GM13976 (cell line): ENCODE results near the gene CDYL.

ENCODE experiments used
- DNase-seq: peaks from one replicate; pipeline ENCODE4 v3.0.0; 2012; ENCODE audit warnings: low spot score
- CTCF ChIP-seq: IDR thresholded peaks from 2 replicates; pipeline ENCODE4 v1.5.1; 2012; ENCODE audit warnings: borderline replicate concordance, mild to moderate bottlenecking; ENCODE audit not compliant: insufficient read depth; ENCODE audit errors: extremely low read depth, missing control alignments, control extremely low read depth
- in situ Hi-C: fragments of 300-500 bp; cut with MboI; formaldehyde crosslinking; loops from one replicate; pipeline ENCODE4 v1.12.0; 2022; ENCODE audit warnings: low sequenced_read_pairs, mixed read lengths, inconsistent platforms; ENCODE audit not compliant: unreplicated experiment

CDYL gene

GRCh38 chr6:4751823-4752464, 24.3 kb upstream of the CDYL start:
- TF ChIP-seq CTCF: no peak
- in situ Hi-C loops: no loop called here
- DNase-seq: no peak

GRCh38 chr6:4756247-4756646, 20.0 kb upstream of the CDYL start:
- no peak for DNase-seq
- no peak for TF ChIP-seq CTCF
- in situ Hi-C loops: no loop called here

GRCh38 chr6:4759997-4760396, 16.2 kb upstream of the CDYL start:
- in situ Hi-C loops: no loop called here
- TF ChIP-seq CTCF: no peak
- DNase-seq: no peak

GRCh38 chr6:4760773-4761172, 15.4 kb upstream of the CDYL start:
- no peak for DNase-seq
- no peak for TF ChIP-seq CTCF
- in situ Hi-C loops: no loop called here

- in situ Hi-C loops: no loop called here
- TF ChIP-seq CTCF: no peak
- DNase-seq: no peak
Observed at GRCh38 chr6:4762294-4762693, 13.9 kb upstream of the CDYL start.

- no peak for DNase-seq
- TF ChIP-seq CTCF: no peak
- in situ Hi-C loops: no loop called here
Observed at GRCh38 chr6:4763921-4764320, 12.3 kb upstream of the CDYL start.

- in situ Hi-C loops: no loop called here
Observed at GRCh38 chr6:4768815-4769214, 7.4 kb upstream of the CDYL start.

More at GRCh38 chr6:4768815-4769214, 7.4 kb upstream of the CDYL start:
- DNase-seq: no peak
- no peak for TF ChIP-seq CTCF
